D721Med (cell line): ENCODE measurements around the gene DNAJC4.

Experiments
- DNase-seq: peaks from one replicate; pipeline ENCODE4 v3.0.0; 2011; ENCODE audit warnings: low spot score; ENCODE audit not compliant: insufficient read length
- FAIRE-seq: peaks from 2 replicates; lab custom pipeline; 2011; peaks lifted over from hg19 to GRCh38; lab: Jason Lieb, UNC
- CTCF ChIP-seq: IDR thresholded peaks from 2 replicates; pipeline ENCODE4 v1.5.1; 2012; ENCODE audit warnings: mild to moderate bottlenecking, control low read depth; ENCODE audit not compliant: insufficient read depth; ENCODE audit errors: missing control alignments

DNAJC4 gene

GRCh38 chr11:64225608-64226506, 4.5 kb upstream of the DNAJC4 start, which contains the start of the genes NUDT22 and TRPT1:
Gene NUDT22 (plus strand): TSS chr11:64226274. CDS start chr11:64226653, 379 bp downstream.
Gene TRPT1 (minus strand): TSS chr11:64226186. CDS start chr11:64225860, 326 bp downstream.
- peak; percentile 12 for TF ChIP-seq CTCF
- FAIRE-seq (no peak), DNase-seq (peak; percentile 92)

DNA sequence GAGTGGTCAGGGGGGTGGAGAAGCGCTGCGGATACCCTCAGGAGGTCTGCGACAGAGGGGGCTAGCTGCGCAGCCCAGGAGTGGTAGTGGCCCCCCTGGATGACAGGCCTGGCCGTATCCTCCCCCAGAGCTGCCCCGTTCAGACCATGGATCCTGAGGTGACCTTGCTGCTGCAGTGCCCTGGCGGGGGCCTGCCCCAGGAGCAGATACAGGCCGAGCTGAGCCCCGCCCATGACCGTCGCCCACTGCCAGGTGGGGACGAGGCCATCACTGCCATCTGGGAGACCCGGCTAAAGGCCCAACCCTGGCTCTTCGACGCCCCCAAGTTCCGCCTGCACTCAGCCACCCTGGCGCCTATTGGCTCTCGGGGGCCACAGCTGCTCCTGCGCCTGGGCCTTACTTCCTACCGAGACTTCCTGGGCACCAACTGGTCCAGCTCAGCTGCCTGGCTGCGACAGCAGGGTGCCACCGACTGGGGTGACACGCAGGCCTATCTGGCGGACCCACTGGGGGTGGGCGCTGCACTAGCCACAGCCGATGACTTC, 3.8 kb upstream of the DNAJC4 start:
- FAIRE-seq: no peak
- TF ChIP-seq CTCF: no peak
- DNase-seq: no peak

GRCh38 chr11:64227405-64227956, 2.9 kb upstream of the DNAJC4 start:
- no peak for FAIRE-seq
- no peak for DNase-seq
- TF ChIP-seq CTCF: no peak

GRCh38 chr11:64229090-64229743, 1.1 kb upstream of the DNAJC4 start:
- no peak for DNase-seq
- no peak for FAIRE-seq
- no peak for TF ChIP-seq CTCF

DNA sequence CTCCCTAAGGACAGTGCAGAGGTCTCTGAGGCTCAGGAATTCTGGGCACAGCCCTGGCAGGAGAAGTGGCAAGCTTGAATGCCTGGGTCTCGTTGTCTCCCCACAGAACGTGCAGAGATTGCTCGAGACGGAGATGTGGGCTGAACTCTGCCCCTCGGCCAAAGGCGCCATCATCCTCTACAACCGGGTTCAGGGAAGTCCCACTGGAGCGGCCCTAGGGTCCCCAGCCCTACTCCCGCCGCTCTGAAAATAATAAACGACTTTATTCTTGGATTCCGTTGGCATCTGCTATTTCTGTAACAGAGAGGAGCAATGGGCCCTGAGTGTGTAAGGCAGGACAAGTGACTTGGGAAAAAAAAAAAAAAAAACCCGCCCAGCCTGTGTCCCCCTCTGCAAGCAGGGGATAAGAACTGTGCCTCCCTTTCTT, 591 bp upstream of the DNAJC4 start:
- DNase-seq: no peak
- no peak for FAIRE-seq
- no peak for TF ChIP-seq CTCF

GRCh38 chr11:64230985-64231365, 627 bp downstream of the DNAJC4 start:
- TF ChIP-seq CTCF: no peak
- DNase-seq (no peak), FAIRE-seq (no peak)
